Endodermal cell (in vitro differentiated cells): ENCODE data around the gene PTPRN2. TPM values are rescaled to one million over a fixed set of nuclear protein-coding genes. Genes with fewer than 3 reads are reported as not detected.

Source experiments
- DNase-seq: peaks from one replicate; pipeline ENCODE4 v3.0.0-alpha.2; 2017
- H3K27ac ChIP-seq: 2 replicates; pipeline ENCODE4 v1.5.1; 2013; ENCODE audit warnings: mild to moderate bottlenecking, low read depth, low read length, moderate library complexity
- H3K27me3 ChIP-seq: 2 replicates; pipeline ENCODE4 v1.6.1; 2013; ENCODE audit warnings: mild to moderate bottlenecking, low read length, moderate library complexity; ENCODE audit not compliant: insufficient read depth, control insufficient read depth, poor library complexity, severe bottlenecking
- H3K36me3 ChIP-seq: 2 replicates; pipeline ENCODE4 v1.7.0; 2013; ENCODE audit warnings: mild to moderate bottlenecking, low read length, moderate library complexity; ENCODE audit not compliant: control insufficient read depth, insufficient read depth
- H3K4me1 ChIP-seq: one replicate; pipeline ENCODE4 v1.7.0; 2013; ENCODE audit warnings: low read length; ENCODE audit not compliant: control insufficient read depth, insufficient read depth
- H3K4me3 ChIP-seq: 2 replicates; pipeline ENCODE4 v1.5.1; 2013; ENCODE audit warnings: mild to moderate bottlenecking, low read length, moderate library complexity
- H3K9ac ChIP-seq: 2 replicates; pipeline ENCODE4 v1.6.1; 2013; ENCODE audit warnings: mild to moderate bottlenecking, low read length, moderate library complexity; ENCODE audit not compliant: poor library complexity, severe bottlenecking; ENCODE audit errors: extremely low read depth
- H3K9me3 ChIP-seq: 2 replicates; pipeline ENCODE4 v1.6.1; 2013; ENCODE audit warnings: mild to moderate bottlenecking, low read length, moderate library complexity; ENCODE audit not compliant: control insufficient read depth
- H3K27ac Mint-ChIP-seq: 2 replicates; pipeline ENCODE4 v1.8.0; 2020; ENCODE audit warnings: mixed read lengths
- H3K27me3 Mint-ChIP-seq: 2 replicates; pipeline ENCODE4 v1.8.0; 2021; ENCODE audit warnings: mild to moderate bottlenecking, mixed read lengths; ENCODE audit not compliant: insufficient read depth
- H3K36me3 Mint-ChIP-seq: 2 replicates; pipeline ENCODE4 v1.8.0; 2020; ENCODE audit warnings: low read depth, mixed read lengths
- H3K4me1 Mint-ChIP-seq: 2 replicates; pipeline ENCODE4 v1.8.0; 2020; ENCODE audit warnings: mixed read lengths
- H3K4me3 Mint-ChIP-seq: 2 replicates; pipeline ENCODE4 v1.8.0; 2020; ENCODE audit warnings: mild to moderate bottlenecking, moderate library complexity, mixed read lengths
- H3K9me3 Mint-ChIP-seq: 2 replicates; pipeline ENCODE4 v1.8.0; 2020; ENCODE audit warnings: mild to moderate bottlenecking, mixed read lengths
- whole genome bisulfite sequencing, 2 experiments: methylation state at CpG; one replicate each; pipeline versions ENCODE4 v1.1.5 to v1.1.7; 2013; ENCODE audit warnings: missing lambda C conversion rate in 2 of 2, mixed read lengths in 1 of 2; ENCODE audit not compliant: insufficient coverage in 1 of 2, insufficient read length in 1 of 2; 5-methylcytosine and 5-hydroxymethylcytosine counted together
- total RNA-seq, 2 donors: library from RNA; stranded (reverse); fragmentation: NEBNext Ultra II Directional in 1 of 2; extraction: Animal tissue kit (Norgen Biotek cat#: 25700) in 1 of 2; gene quantifications; 2 replicates in 1 of 2; 3 replicates in 1 of 2; pipeline ENCODE4 v1.2.1, GENCODE V29; 2021
- TF ChIP-seq, protein P1 (sequence below): fragments of 200-600 bp; sonication (generic); conservative IDR thresholded peaks from 2 replicates; pipeline ENCODE4 v1.5.0; 2021; ENCODE audit warnings: antibody characterized with exemption, mild to moderate bottlenecking

The PTPRN2 gene
- total RNA-seq, 2 donors from 2014 or later, result 0.69 to 1.2 TPM

DNA sequence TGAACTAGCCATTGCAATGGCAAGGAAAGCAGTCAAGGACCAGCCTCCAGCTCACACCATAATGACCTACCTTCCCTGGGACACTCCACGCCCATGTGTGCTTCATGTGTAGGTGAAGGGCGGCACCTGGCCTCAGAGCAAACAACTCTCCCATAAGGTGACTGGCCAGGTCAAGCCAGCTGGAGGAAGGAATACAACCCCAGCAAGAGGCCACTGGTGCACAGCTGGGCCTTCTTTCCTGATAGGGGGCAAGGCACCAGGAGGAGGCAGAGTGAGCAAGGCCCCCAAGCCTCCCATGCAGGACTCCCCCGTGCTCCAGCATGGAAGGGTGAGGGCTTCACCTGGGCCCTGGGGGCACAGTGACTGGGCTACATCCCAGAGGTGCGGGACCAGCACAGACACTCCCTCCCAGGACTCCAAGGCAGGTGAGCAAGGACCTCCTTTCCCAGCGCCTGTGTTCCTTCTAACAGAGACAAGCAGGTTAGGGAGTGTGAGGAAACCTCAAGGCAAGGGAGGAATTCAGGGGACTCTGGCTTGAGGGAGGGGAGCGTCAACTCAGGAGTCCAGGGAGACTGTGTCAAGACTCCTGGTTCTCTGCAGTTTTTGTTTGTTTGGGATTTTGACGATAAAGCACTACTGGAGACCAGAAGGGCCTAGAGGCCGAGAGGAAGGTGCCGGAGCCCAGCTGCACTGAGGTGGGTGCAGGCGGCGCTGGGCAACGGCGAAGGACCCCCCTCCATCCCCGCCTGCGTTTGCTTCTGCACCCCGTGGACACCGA, 1.7 kb downstream of the PTPRN2 start:
- Histone ChIP-seq H3K4me3 (no peak overlapping the region), H3K9ac (no peak overlapping the region), H3K36me3 (no peaks in the 10 kb centered on the region), H3K27ac (no peak overlapping the region), H3K27me3 (no peaks in the 10 kb centered on the region), H3K4me1 (no peaks in the 10 kb centered on the region), H3K9me3 (peaks cover 45% of the 10 kb centered on the region)
- no peaks in the 10 kb centered on the region for H3K36me3 Mint-ChIP-seq
- no peak overlapping the region for H3K27ac Mint-ChIP-seq
- TF ChIP-seq, protein P1, sequence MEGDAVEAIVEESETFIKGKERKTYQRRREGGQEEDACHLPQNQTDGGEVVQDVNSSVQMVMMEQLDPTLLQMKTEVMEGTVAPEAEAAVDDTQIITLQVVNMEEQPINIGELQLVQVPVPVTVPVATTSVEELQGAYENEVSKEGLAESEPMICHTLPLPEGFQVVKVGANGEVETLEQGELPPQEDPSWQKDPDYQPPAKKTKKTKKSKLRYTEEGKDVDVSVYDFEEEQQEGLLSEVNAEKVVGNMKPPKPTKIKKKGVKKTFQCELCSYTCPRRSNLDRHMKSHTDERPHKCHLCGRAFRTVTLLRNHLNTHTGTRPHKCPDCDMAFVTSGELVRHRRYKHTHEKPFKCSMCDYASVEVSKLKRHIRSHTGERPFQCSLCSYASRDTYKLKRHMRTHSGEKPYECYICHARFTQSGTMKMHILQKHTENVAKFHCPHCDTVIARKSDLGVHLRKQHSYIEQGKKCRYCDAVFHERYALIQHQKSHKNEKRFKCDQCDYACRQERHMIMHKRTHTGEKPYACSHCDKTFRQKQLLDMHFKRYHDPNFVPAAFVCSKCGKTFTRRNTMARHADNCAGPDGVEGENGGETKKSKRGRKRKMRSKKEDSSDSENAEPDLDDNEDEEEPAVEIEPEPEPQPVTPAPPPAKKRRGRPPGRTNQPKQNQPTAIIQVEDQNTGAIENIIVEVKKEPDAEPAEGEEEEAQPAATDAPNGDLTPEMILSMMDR, result no peak
- WGBS, 2 experiments, result 80 to 93% methylated on average over 8 to 17 of the region's 17 CpGs
- peaks cover 31% of the 10 kb centered on the region for H3K27me3 Mint-ChIP-seq
- no peak for DNase-seq
- no peaks in the 10 kb centered on the region for H3K4me1 Mint-ChIP-seq
- H3K9me3 Mint-ChIP-seq, result peaks cover 2% of the 10 kb centered on the region
- peak overlapping the region; percentile 46 for H3K4me3 Mint-ChIP-seq

DNA sequence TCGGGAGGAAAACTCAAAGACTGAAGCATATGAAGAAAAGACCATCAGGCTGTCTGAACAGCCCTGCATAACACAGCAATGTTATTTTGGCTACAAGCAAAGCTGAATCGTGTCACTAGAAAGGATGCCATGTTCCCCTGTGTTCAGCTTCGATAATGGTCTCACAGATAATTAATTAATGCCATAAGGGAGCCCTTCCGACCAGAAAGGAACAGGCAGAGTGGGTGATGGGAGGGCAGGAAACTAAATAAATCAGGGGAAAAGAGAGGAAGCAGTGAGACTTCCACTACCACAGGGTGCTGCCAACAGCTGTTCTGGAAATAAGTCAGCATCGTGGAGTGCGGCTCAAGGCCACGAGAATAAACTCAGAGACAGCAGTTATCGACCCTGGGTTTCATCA, 3.2 kb downstream of the PTPRN2 start:
- H3K27ac Mint-ChIP-seq, result no peak overlapping the region
- WGBS, 2 experiments, result 61 to 63% methylated on average over 8 of the region's 8 CpGs

DNA sequence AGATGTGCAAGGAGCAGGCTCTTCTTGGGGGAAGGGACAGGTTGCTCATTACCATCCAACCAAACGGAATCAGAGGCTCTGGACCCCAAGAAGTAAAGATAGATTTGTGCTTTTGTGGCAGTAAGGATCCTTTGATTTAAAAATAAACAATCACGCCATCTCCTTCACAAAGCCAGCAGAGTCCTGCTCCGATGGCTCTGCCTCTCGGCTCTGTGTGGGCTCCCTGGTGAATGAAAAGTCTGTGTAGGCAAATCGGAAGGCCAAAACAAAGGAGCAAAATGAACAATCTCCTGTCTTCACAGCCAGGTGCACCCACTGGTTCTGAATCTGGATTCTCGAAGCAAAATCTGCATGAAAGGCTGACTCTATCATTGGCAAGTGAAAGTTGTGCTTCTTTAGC, 3.8 kb downstream of the PTPRN2 start:
- no peak overlapping the region for H3K4me3 Mint-ChIP-seq
- Histone ChIP-seq H3K9ac (no peak overlapping the region), H3K36me3 (no peaks in the 10 kb centered on the region), H3K27me3 (no peaks in the 10 kb centered on the region), H3K4me3 (no peak overlapping the region), H3K4me1 (no peaks in the 10 kb centered on the region), H3K27ac (no peak overlapping the region), H3K9me3 (peaks cover 65% of the 10 kb centered on the region)
- H3K9me3 Mint-ChIP-seq, result peaks cover 22% of the 10 kb centered on the region
- H3K27ac Mint-ChIP-seq, result no peak overlapping the region
- no peak for DNase-seq
- TF ChIP-seq, protein P1, result no peak
- no peaks in the 10 kb centered on the region for H3K36me3 Mint-ChIP-seq
- H3K27me3 Mint-ChIP-seq, result peaks cover 37% of the 10 kb centered on the region
- no peaks in the 10 kb centered on the region for H3K4me1 Mint-ChIP-seq
- 76 to 80% methylated on average over 4 to 6 of the region's 6 CpGs for WGBS, 2 experiments

More for the DNA sequence above, 3.2 kb downstream of the PTPRN2 start:
- TF ChIP-seq, protein P1, result no peak
- Histone ChIP-seq H3K36me3 (no peaks in the 10 kb centered on the region), H3K9me3 (peaks cover 59% of the 10 kb centered on the region), H3K4me3 (no peak overlapping the region), H3K9ac (no peak overlapping the region), H3K27ac (no peak overlapping the region), H3K27me3 (no peaks in the 10 kb centered on the region), H3K4me1 (no peaks in the 10 kb centered on the region)
- Mint-ChIP-seq H3K9me3 (peaks cover 17% of the 10 kb centered on the region), H3K4me1 (no peaks in the 10 kb centered on the region), H3K27me3 (peaks cover 37% of the 10 kb centered on the region), H3K4me3 (no peak overlapping the region), H3K36me3 (no peaks in the 10 kb centered on the region)
- DNase-seq, result no peak
